ENCODE results near the gene IPO13.

Gene IPO13

GRCh38 chr1:44012941-44013609 is 66.3 kb downstream of the IPO13 start:
- no peak for TF ChIP-seq CTCF (IDR thresholded peaks at IDR 0.05; ENCODE audit: borderline replicate concordance, insufficient read depth, low read depth, low read length)
- H3K4me3 ChIP-seq (ENCODE audit: low read depth, low read length), result no peak overlapping the region

- no peak for TF ChIP-seq CTCF (IDR thresholded peaks at IDR 0.05; ENCODE audit: borderline replicate concordance, insufficient read depth, low read depth, low read length)
- no peak overlapping the region for H3K4me3 ChIP-seq (ENCODE audit: low read depth, low read length)
Measured at GRCh38 chr1:44013949-44014348, 67.2 kb downstream of the IPO13 start.

GRCh38 chr1:44014365-44015104 is 67.8 kb downstream of the IPO13 start:
- TF ChIP-seq CTCF (IDR thresholded peaks at IDR 0.05; ENCODE audit: borderline replicate concordance, insufficient read depth, low read depth, low read length), result no peak
- no peak overlapping the region for H3K4me3 ChIP-seq (ENCODE audit: low read depth, low read length)

- TF ChIP-seq CTCF (IDR thresholded peaks at IDR 0.05; ENCODE audit: borderline replicate concordance, insufficient read depth, low read depth, low read length), result no peak
- H3K4me3 ChIP-seq (ENCODE audit: low read depth, low read length), result no peak overlapping the region
Measured at GRCh38 chr1:44015206-44015605, 68.5 kb downstream of the IPO13 start.

- no peak overlapping the region for H3K4me3 ChIP-seq (ENCODE audit: low read depth, low read length)
- no peak for TF ChIP-seq CTCF (IDR thresholded peaks at IDR 0.05; ENCODE audit: borderline replicate concordance, insufficient read depth, low read depth, low read length)
Measured at GRCh38 chr1:44016041-44016889, 69.5 kb downstream of the IPO13 start.

- TF ChIP-seq CTCF (IDR thresholded peaks at IDR 0.05; ENCODE audit: borderline replicate concordance, insufficient read depth, low read depth, low read length), result no peak
- H3K4me3 ChIP-seq (ENCODE audit: low read depth, low read length), result no peak overlapping the region
Measured at GRCh38 chr1:44016890-44017400, 70.2 kb downstream of the IPO13 start.

All from GM12875 (cell line).